ENCODE results near the gene GAB4.

Gene GAB4

DNA sequence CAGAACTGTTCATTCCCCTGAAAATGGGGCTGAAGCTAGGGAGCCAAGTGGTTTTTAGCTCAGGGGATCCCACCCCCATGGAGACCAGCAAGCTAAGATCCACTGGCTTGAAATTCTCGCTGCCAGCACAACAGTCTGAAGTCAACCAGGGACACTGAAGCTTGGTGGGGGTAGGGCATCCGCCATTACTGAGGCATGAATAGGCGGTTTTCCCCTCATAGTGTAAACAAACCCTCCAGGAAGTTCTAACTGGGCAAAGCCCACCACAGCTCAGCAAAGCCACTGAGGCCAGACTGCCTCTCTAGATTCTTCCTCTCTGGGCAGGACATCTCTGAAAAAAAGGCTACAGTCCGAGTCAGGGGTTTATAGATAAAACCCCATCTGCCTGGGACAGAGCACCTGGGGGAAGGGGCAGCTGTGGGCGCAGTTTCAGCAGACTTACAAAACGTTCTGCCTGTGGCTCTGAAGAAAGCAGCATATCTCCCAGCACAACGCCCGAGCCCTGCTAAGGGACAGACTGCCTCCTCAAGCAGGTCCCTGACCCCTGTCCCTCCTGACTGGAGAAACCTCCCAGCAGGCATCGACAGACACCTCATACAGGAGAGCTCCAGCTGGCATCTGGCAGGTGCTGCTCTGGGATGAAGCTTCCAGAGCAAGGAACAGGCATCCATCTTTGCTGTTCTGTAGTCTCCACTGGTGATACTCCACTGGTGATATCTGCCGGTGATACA lies 32.7 kb downstream of the GAB4 start:
- no peak for DNase-seq

DNA sequence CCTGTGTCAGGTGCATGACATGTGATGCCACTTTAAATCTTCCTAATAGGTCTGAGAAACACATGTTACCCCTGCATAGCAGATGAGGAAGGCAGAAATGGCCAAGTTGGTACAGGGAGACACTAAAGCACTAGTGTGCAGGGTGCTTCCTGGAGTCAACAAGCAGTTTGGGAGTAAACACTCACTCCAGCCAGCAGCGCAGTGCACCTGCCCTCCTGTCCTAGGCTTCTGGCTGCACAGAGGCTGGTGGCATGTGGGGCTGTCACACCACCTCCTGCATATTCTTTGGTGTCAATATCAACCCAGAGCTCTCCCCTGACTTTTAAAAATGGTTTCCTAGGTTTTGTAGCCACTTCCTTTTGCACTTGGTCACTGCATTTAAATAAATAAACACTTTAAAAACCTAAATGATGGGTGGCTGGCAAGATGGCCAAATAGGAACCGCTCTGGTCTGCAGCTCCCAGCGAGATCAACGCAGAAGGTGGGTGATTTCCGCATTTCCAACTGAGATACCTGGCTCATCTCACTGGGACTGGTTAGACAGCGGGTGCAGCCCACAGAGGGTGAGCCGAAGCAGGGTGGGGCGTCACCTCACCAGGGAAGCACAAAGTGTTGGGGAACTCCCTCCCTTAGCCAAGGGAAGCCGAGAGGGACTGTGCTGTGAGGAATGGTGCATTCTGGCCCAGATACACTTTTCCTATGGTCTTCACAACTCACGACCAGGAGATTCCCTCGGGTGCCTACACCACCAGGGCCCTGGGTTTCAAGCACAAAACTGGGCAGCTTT lies 33.5 kb downstream of the GAB4 start:
- DNase-seq, result no peak

GRCh38 chr22:16973591-16974297 lies 34.3 kb downstream of the GAB4 start:
- DNase-seq, result no peak

DNA sequence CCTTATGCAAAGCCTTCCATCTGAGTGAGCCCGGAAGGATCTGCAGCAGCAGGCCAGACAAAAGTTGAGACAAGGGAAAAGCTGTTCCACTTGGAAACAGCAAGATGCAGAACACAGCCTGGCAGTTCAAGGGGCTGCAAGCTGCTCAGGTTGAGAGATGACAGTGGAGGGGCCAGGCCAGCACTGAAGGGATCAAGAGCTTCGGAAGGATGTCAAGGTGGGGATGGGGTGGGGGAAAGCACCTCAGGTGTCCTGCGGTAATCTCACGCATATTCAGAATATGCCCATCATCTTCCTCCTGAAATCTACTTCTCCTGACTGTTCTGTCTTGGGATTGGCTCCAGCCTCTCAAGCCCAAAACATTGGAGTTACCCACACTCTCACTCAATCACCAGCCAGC lies 35.7 kb downstream of the GAB4 start:
- DNase-seq, result no peak

- no peak for DNase-seq
These were observed 37.6 kb downstream of the GAB4 start for GRCh38 chr22:16970446-16970845.

DNA sequence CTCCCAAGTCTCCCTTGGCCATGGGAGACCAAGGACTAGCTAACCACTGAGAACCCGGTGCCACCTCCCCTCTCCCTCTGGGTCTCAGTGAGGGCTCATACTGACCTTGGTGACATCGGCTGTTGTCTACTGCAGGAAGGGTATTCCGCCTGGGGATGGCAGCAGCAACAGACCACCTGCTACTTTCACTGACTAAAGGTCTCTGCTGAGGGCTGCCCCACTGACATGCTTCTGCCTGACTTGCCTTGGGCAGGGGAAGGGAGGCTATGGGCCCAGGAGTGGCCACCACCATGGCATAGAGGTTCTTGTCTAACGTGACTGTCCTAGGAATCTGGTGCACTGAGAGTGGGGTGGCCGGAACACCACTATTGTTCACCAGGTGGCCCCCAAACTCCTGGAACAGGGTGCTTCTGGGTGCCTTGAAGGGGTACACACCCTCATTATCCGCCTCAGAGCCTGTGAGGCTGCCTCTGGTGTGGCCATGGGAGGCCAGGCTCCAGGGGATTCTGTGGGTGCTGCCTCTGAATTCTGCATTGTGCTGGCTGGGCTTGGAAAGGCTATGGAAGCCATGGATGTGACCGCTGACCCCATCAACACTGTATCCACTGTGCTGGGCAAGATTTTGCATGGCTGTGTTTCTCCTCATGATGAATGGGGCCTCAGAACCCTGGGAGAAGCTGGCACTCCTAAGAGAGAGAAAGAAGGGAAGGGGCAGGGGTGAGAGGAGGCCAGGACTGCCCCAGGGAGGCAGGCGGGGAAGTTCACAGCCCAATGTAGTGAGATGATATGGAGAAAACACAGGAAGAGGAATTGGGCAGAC lies 38.3 kb downstream of the GAB4 start:
- no peak for DNase-seq

DNA sequence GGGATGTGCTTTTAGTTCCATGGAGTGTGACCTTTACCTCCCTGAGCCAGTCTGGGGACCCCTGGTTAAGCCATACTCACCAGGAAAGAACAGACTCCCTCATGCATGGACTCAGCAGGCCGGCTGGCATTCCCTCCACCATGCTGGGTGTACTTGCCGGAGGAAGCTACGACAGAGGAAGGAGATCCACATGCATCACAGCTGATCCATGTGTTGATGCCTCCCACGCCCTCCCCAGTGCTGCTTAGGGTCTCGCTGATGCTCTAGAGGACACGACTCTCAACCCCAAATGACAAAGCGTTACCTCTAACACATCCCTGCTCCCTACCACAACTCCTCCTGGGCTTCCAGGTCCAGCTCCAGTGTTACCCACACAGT lies 39.8 kb downstream of the GAB4 start:
- no peak for DNase-seq

DNA sequence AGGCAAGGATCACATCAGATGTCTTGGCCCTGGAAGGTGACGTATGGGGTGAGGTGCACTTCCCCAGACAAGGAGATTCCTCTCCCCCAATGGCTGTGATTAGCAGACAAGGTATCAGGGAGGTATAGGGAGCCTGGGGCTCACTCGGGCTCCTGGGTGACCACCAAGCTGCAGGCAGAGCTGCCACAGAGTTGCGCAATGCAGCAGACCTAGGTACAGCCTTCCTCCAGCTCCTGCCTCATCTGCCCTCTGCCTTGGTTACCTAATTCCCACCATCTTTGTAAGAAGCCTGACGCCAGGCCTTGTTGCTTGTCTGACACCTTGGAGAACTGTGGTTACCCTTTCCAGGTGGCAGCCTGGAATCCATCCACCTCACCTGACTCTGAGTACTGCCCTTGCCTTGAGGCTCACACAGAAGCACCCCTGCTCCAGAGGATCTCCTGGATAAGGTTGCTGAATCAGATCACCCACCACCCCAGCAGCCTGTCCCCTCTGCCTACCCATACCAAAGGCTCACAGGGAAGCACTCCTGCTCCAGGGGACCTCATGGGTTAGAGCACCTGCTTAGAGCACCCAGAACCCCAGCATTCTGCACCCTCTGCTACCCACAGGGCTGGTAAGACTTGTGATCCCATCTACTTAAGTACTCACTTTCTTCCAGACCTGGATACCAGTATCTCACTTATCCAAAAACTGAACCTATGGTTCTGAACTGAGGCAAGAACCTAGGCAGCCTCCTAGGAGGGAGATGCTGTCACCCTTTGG lies 40.4 kb downstream of the GAB4 start:
- DNase-seq, result no peak

DNA sequence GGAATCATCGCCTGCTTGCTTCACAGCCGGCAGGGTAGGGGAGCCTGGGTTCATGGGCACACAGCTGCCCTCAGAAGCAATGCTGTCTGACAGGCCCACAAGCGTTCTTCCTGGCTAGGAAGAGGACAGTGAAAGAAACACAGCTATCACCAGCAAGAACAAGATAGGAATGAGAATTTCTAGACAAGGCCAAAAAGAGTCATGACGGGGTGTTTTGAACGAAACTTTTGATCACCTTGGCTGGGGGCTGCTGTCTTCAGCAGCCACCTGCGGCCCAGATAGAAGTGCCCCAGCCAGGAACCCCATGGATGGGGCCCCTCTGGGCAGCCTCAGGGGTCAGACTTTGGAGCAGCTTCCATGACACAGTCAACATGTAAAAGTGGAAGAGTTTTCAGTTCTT lies 41.8 kb downstream of the GAB4 start:
- DNase-seq, result no peak

GRCh38 chr22:16965560-16965959 lies 42.5 kb downstream of the GAB4 start:
- no peak for DNase-seq

DNA sequence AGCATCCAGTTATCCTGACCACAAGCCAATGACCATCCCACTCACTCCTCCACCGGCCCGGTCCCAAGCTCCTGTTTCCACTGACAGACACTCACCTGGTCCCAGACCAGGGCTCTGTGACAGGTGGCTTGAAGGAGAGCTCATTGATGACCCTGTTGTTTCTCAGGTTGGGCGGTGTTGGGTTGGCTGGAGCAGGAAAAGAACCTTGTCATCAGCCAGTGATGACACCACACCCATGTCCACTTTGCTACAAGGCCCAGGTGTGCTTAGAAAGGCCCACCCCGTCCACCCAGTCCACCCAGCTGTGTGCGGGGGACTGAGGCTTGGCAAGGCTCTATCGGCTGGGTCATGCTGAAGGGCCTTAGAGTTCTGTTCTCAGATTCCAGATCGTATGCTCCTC lies 42.9 kb downstream of the GAB4 start:
- no peak for DNase-seq

GRCh38 chr22:16964366-16964765 lies 43.7 kb downstream of the GAB4 start:
- DNase-seq, result no peak

- DNase-seq, result no peak
These were observed 44.7 kb downstream of the GAB4 start for GRCh38 chr22:16963189-16963945.

DNA sequence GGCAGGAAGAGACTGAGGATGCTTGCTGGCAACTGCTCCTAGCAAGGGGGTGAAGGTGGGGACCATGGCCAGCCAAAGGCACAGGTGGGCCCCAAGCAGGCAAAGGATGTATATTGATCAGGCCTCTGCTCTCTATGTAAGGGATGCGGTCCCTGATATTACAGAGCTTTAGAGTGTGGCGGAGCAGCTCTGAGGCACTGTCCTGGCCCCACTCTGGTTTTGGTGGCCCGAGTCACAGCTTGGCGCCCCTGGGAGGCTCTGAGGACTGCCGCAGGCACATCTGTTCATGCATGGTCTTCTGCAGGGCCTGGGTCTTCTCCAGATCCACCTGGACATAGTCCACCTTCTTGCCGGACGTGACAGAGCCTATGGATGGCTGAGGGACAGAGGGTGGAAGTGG lies 45.5 kb downstream of the GAB4 start:
- no peak for DNase-seq

GRCh38 chr22:16961477-16962186 lies 46.4 kb downstream of the GAB4 start:
- DNase-seq, result no peak

DNA sequence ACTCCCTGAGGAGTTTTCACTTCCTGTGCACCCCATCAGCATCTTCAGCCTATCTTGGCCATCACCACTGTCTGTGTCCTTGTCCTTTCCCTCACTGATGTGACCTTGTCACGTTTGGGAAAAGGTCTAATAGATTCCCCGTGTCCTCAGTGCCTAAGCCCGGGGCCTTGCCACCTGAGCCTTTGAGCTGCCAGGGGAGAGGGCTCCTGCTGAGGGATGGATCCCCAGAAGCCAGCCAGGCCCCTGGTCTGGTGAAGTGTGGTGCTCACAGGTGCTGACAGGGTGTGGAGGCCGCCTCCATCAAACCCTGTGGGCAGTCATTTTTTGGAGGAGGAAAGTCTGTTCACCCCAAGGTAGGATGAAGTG lies 47.2 kb downstream of the GAB4 start:
- no peak for DNase-seq

- DNase-seq, result no peak
These were observed 47.7 kb downstream of the GAB4 start for GRCh38 chr22:16960220-16960883.

DNA sequence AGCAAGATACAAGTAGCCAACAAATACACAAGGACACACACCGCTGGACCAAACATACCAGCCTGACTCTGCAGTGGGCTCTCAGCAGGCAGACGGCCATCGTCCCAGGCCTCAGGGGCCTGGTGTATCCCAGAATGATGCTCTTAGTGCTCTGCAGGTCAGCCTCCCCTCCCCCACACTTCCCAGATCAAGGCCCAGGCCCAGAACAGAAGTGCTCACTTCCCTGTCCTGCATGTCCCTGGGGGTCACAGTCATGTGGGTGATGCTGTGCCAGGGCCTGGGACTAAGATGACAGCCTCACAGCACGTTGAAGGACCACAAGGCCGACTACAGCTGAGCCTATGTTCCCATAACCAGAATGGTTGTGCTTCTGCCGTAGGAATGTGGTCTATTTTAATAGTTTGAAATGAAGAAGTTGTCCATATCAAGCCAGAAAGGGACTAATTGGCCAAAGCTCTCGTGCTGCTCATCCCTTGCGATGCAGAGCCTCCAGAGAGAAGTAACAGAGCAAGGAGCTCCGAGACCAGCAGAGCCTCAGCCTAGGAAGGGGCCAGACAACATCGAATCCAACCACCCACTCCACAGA lies 48.6 kb downstream of the GAB4 start:
- DNase-seq, result no peak

- no peak for DNase-seq
These were observed 49.5 kb downstream of the GAB4 start for GRCh38 chr22:16958475-16958874.

DNA sequence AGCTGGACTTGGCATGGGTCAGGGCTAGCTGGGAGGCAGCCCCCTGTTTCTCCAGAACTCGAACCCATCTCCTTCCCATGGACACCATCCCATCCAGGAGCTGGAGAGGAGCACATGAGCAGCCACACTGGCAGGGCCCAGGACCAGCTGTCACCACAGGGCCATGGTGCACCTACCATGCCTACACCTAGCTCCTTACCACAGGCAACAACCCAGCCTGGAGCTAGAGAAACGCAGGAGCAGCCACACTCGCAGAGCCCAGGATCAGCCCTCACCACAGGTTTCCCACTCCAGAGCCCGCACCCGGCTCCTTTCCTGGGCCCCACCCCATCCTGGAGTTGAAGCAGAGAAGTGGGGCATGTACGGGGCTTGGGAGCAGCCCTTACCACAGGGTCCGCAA lies 50.2 kb downstream of the GAB4 start:
- no peak for DNase-seq
